Muscle layer of duodenum (tissue), 2 donors: ENCODE results near the gene MREG.

Experiments
- H3K27ac ChIP-seq: one replicate; pipeline ENCODE4 v1.7.0; 2013; ENCODE audit warnings: mild to moderate bottlenecking, low read length
- H3K27me3 ChIP-seq: one replicate; pipeline ENCODE4 v1.7.0; 2013; ENCODE audit warnings: low read depth, mild to moderate bottlenecking, control low read depth, low read length
- H3K36me3 ChIP-seq, 2 donors: one replicate each; pipeline ENCODE4 v1.7.0; 2013; ENCODE audit warnings: low read length in 2 of 2, control low read depth in 1 of 2, mild to moderate bottlenecking in 1 of 2; ENCODE audit not compliant: insufficient read depth in 2 of 2, control insufficient read depth in 1 of 2
- H3K4me1 ChIP-seq, 2 donors: one replicate each; pipeline ENCODE4 v1.7.0; 2013; ENCODE audit warnings: low read length in 2 of 2, mild to moderate bottlenecking in 2 of 2, control low read depth in 1 of 2, moderate library complexity in 1 of 2; ENCODE audit not compliant: insufficient read depth in 2 of 2, control insufficient read depth in 1 of 2
- H3K4me3 ChIP-seq, 2 donors: one replicate each; pipeline ENCODE4 v1.7.0; 2013; ENCODE audit warnings: low read length in 2 of 2, low read depth in 1 of 2, mild to moderate bottlenecking in 1 of 2
- H3K9me3 ChIP-seq, 2 donors: one replicate each; pipeline ENCODE4 v1.7.0; 2013; ENCODE audit warnings: low read length in 2 of 2, control low read depth in 1 of 2, mild to moderate bottlenecking in 1 of 2; ENCODE audit not compliant: control insufficient read depth in 1 of 2
- donor health status: healthy.

MREG gene

DNA sequence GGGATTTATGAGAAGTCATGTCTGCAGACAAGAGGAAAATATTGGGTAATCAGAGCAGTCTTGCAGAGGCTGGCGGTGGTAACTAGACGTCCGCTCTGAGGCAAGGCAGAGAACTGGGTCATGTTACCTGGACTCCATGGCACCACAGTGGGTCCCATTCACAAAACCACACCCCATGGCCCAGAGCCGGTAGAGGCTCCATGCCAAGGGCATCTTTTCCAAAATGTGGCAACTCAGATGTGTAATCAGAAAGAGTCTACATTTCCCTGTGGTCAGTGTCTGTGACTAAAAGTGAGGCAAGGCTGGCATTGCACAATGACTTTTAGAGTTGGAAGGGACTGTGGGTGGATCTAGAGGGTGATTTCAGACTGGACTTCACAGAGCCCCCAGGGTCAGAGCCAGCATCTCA, 113.1 kb downstream of the MREG start:
- Histone ChIP-seq H3K27me3 (no peaks in the 10 kb centered on the region), H3K4me1 (no peaks in the 10 kb centered on the region), H3K4me3 (no peak overlapping the region), H3K36me3 (peaks cover 0 to 10% of the 10 kb centered on the region in 2 donors), H3K27ac (no peak overlapping the region), H3K9me3 (no peaks in the 10 kb centered on the region)

GRCh38 chr2:215899141-215900074, 113.9 kb downstream of the MREG start:
- peaks cover 0 to 10% of the 10 kb centered on the region in 2 donors for H3K36me3 ChIP-seq
- no peak overlapping the region for H3K27ac ChIP-seq
- no peaks in the 10 kb centered on the region for H3K4me1 ChIP-seq
- H3K9me3 ChIP-seq, result no peaks in the 10 kb centered on the region
- H3K4me3 ChIP-seq, result no peak overlapping the region
- no peaks in the 10 kb centered on the region for H3K27me3 ChIP-seq

GRCh38 chr2:215898363-215898762, 115.0 kb downstream of the MREG start:
- H3K27ac ChIP-seq, result no peak overlapping the region
- H3K36me3 ChIP-seq, result peaks cover 0 to 6% of the 10 kb centered on the region in 2 donors
- H3K9me3 ChIP-seq, result no peaks in the 10 kb centered on the region
- H3K4me1 ChIP-seq, result no peaks in the 10 kb centered on the region
- H3K4me3 ChIP-seq, result no peak overlapping the region
- H3K27me3 ChIP-seq, result no peaks in the 10 kb centered on the region

GRCh38 chr2:215896921-215897320, 116.4 kb downstream of the MREG start:
- Histone ChIP-seq H3K4me3 (no peak overlapping the region), H3K36me3 (peaks cover 0 to 6% of the 10 kb centered on the region in 2 donors), H3K27ac (no peak overlapping the region), H3K4me1 (no peaks in the 10 kb centered on the region), H3K27me3 (no peaks in the 10 kb centered on the region), H3K9me3 (no peaks in the 10 kb centered on the region)

DNA sequence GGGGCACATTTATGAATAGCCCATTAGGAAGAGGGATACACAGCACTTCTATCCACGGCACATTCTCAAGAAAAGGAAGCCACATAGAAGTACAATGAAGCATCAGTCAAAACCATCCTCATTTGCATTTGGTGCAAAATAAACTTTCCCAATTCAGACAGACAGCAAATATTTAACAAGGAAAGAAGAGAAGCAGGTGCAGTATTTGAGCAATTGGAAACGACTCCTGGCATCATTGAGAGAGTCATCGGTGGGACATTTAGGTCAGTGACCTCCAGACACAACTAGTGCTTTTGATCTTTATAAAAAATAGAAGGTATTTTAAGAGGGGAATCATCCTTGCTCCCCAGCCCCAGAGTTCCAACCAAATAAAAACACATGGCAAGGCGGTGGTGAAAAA, 118.0 kb downstream of the MREG start:
- Histone ChIP-seq H3K9me3 (no peaks in the 10 kb centered on the region), H3K36me3 (peaks cover 0 to 6% of the 10 kb centered on the region in 2 donors), H3K4me3 (no peak overlapping the region), H3K27me3 (no peaks in the 10 kb centered on the region), H3K27ac (no peak overlapping the region), H3K4me1 (peaks cover 0 to 4% of the 10 kb centered on the region in 2 donors)
